Motor neuron (in vitro differentiated cells): ENCODE results near the gene EVL. TPM values are rescaled to one million over a fixed set of nuclear protein-coding genes. Genes with fewer than 3 reads are reported as not detected.
A peak's percentile ranks its signal among the peaks of the same experiment; 100 is the strongest.

Experiments used
- ATAC-seq, 8 experiments: fragments of 200-7000 bp; cut with Tn5 transposase; replicated peaks in 6 of 8; 2 replicates each; pipeline ENCODE4 v1.8.0; 2021; ENCODE audit warnings: mild to moderate bottlenecking in 8 of 8, moderate library complexity in 8 of 8
- H3K27ac ChIP-seq, 2 donors: fragments of 250-450 bp; sonication (Bioruptor Pico); 2 replicates each; pipeline ENCODE4 v1.9.0; 2021; ENCODE audit warnings: antibody characterized with exemption in 2 of 2, mild to moderate bottlenecking in 2 of 2, moderate library complexity in 1 of 2
- H3K4me1 ChIP-seq, 2 donors: fragments of 250-450 bp; sonication (Bioruptor Pico); replicated peaks in 1 of 2; 2 replicates each; pipeline ENCODE4 v1.6.1; 2021; ENCODE audit warnings: antibody characterized with exemption in 2 of 2, mild to moderate bottlenecking in 2 of 2, moderate library complexity in 1 of 2
- H3K4me3 ChIP-seq, 5 donors: fragments of 250-450 bp; sonication (Bioruptor Pico); 2 replicates each; pipeline ENCODE4 v1.9.0; 2021; ENCODE audit warnings: antibody characterized with exemption in 5 of 5, mild to moderate bottlenecking in 5 of 5, moderate library complexity in 4 of 5
- WGBS, 10 experiments: fragments of 450-650 bp; shearing (Covaris generic); methylation state at CpG; one replicate each; pipeline ENCODE4 v1.0.0; 2022; 5-methylcytosine and 5-hydroxymethylcytosine counted together
- in situ Hi-C, 9 experiments: fragments of 400-800 bp; cut with MboI; loops; one replicate each; pipeline ENCODE4 v1.15.0; 2021; ENCODE audit warnings: low sequenced_read_pairs in 9 of 9, low pct_unique_long_range_greater_than_20kb in 2 of 9; ENCODE audit not compliant: unreplicated experiment in 9 of 9
- total RNA-seq, 8 experiments: library from RNA; unstranded; fragments of 300-600 nt; gene quantifications; 2 replicates each; pipeline versions ENCODE4 v1.2.3 to v1.2.4, GENCODE V29; 2022

Gene EVL
- total RNA-seq, 8 experiments from 2014 or later = 9.5 to 178 (median 119) TPM

GRCh38 chr14:100114109-100114765 lies 49.0 kb downstream of the EVL start:
- peak in 1 of 8 experiments; percentile 18 for ATAC-seq
- Histone ChIP-seq H3K4me3 (no peak overlapping the region), H3K27ac (no peak overlapping the region), H3K4me1 (peaks cover 13% of the 10 kb centered on the region in 2 donors)
- in situ Hi-C loops = loop anchor here in 1 of 9 experiments (25.0 kb wide), 1 partner anchor 127 kb away; no protein-coding TSS in a partner anchor
- WGBS, 10 experiments = 83 to 100% (median 92%) methylated on average over 1 to 7 of the region's 13 CpGs; no CpG with 5 or more reads in 2 of the 10 experiments

GRCh38 chr14:100115236-100115635 lies 50.0 kb downstream of the EVL start:
- WGBS, 10 experiments = 83 to 100% methylated on average over 1 of the region's 6 CpGs; no CpG with 5 or more reads in 8 of the 10 experiments
- ATAC-seq = no peak
- Histone ChIP-seq H3K27ac (no peak overlapping the region), H3K4me1 (peaks cover 13% of the 10 kb centered on the region in 2 donors), H3K4me3 (no peak overlapping the region)
- in situ Hi-C loops = loop anchor here in 1 of 9 experiments (25.0 kb wide), 1 partner anchor 128 kb away; no protein-coding TSS in a partner anchor

DNA sequence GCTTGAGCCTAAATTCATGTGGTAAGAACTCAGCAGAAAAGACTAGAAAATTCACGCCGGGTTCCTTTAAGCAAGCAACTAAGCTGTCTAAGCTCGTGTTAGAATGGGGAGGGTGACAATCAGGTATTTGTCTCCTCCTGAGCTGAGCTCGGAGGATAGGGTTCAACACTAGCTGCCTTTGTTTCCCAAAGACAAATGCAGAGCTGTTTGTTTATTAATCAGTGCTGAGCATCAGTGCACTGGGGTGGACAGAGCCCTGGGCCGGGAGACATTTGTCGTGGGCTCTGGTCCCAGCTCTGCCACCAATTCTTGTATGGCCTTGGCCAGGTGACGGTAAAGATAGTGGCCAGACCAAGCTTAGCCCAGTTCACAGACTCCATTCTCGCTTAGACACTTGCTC lies 50.5 kb downstream of the EVL start:
- H3K27ac ChIP-seq = no peak overlapping the region
- no peak for ATAC-seq
- peaks cover 13% of the 10 kb centered on the region in 2 donors for H3K4me1 ChIP-seq
- no peak overlapping the region for H3K4me3 ChIP-seq
- WGBS, 10 experiments = 60 to 100% (median 89%) methylated on average over 1 to 6 of the region's 8 CpGs; no CpG with 5 or more reads in 1 of the 10 experiments
- in situ Hi-C loops = loop anchor here in 1 of 9 experiments (25.0 kb wide), 1 partner anchor 128 kb away; no protein-coding TSS in a partner anchor

GRCh38 chr14:100116134-100116533 lies 50.9 kb downstream of the EVL start:
- H3K4me1 ChIP-seq = peaks cover 13% of the 10 kb centered on the region in 2 donors
- in situ Hi-C loops = loop anchor here in 1 of 9 experiments (25.0 kb wide), 1 partner anchor 129 kb away; no protein-coding TSS in a partner anchor
- no peak for ATAC-seq
- no peak overlapping the region for H3K4me3 ChIP-seq
- H3K27ac ChIP-seq = no peak overlapping the region
- 14 to 90% (median 83%) methylated on average over 1 to 3 of the region's 3 CpGs; no CpG with 5 or more reads in 4 of the 10 experiments for WGBS, 10 experiments

DNA sequence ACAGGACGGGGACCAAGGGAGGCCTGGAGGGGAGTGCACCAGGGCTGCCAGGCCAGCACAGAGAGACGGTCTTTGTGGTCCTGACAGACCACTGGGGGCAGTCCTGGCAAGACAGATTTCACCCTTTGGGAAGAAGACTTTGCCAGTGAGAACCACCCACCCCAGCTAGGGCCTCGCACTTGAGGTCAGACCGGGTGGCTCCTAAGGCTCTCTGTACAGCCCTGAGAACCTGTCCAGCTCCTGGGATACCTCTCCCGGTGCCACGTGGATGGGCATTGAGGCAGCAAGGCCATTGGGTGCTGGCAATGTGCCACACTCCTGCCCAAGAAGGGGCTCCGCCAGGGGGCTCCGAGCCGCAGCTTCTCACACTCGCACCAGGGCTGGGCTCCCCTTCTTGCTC lies 51.8 kb downstream of the EVL start:
- 87 to 100% (median 94%) methylated on average over 2 to 5 of the region's 10 CpGs; no CpG with 5 or more reads in 6 of the 10 experiments for WGBS, 10 experiments
- Histone ChIP-seq H3K4me1 (peaks cover 13% of the 10 kb centered on the region in 2 donors), H3K4me3 (no peak overlapping the region), H3K27ac (no peak overlapping the region)
- in situ Hi-C loops = loop anchor here in 1 of 9 experiments (25.0 kb wide), 1 partner anchor 130 kb away; no protein-coding TSS in a partner anchor
- no peak for ATAC-seq

GRCh38 chr14:100117633-100118395 lies 52.6 kb downstream of the EVL start:
- Histone ChIP-seq H3K4me1 (peaks cover 13% of the 10 kb centered on the region in 2 donors), H3K4me3 (no peak overlapping the region), H3K27ac (peak overlapping the region in 1 of 2 donors; percentile 15)
- ATAC-seq = peak in 1 of 8 experiments; percentile 3
- WGBS, 10 experiments = 57 to 100% (median 92%) methylated on average over 2 to 13 of the region's 14 CpGs; no CpG with 5 or more reads in 1 of the 10 experiments
- in situ Hi-C loops = loop anchor here in 1 of 9 experiments (25.0 kb wide), 1 partner anchor 131 kb away; no protein-coding TSS in a partner anchor

DNA sequence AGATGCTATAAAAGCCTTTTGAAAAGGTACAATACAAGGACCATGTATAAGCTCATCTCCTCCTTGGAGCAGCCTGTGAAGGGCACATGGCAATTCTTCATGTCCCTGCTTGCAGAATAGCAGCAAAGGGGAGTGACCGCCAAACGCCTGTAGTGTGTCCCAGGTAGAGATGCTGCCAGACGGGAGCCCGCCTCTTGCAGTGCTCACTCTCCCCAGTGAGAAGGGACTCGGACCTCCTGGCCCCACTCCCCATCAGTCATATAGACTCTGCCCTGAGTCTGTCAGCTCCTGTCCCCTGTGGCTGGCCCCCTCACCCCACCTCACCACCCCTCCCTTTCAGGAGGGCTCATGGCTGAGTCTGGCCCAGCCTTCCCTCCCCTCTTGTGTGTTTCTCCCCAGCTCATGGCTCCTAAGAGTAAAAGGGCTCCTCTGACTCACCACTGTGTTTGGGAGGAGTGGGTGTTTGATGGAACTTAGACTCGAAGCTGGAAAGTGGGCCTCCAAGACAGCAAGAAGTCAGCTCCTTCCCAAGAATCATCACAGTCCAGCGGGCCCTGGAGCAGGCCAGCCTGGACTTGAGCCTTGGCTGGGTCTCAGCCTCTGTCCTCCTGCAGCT lies 53.3 kb downstream of the EVL start:
- in situ Hi-C loops = loop anchor here in 1 of 9 experiments (25.0 kb wide), 1 partner anchor 131 kb away; no protein-coding TSS in a partner anchor
- Histone ChIP-seq H3K4me1 (peaks cover 13% of the 10 kb centered on the region in 2 donors), H3K27ac (peak overlapping the region; percentile 11 to 27), H3K4me3 (no peak overlapping the region)
- 72 to 100% (median 90%) methylated on average over 1 to 3 of the region's 7 CpGs; no CpG with 5 or more reads in 5 of the 10 experiments for WGBS, 10 experiments
- peak in 5 of 8 experiments; percentile 68 to 95 (median 94) for ATAC-seq

DNA sequence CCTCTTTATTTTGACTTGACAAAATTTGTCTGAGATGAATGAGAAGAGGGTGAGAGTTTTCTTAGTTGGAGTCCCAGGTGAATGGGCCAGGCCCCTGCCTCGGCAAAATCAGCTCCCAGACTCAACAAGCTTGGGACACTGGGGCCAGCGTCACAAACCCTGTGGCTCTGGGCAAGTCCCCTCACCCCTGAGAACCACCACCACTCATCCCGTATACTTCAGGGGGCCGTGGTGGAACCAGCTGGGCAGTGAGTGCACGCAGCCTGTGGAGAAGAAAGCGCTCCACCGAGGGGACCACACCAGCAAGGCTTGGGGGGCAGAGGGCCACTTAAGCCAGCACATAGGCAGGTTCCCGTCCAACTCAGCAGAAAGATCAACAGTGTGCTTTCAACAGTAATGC lies 54.0 kb downstream of the EVL start:
- 80 to 100% (median 92%) methylated on average over 1 to 7 of the region's 8 CpGs; no CpG with 5 or more reads in 2 of the 10 experiments for WGBS, 10 experiments
- in situ Hi-C loops = loop anchor here in 1 of 9 experiments (25.0 kb wide), 1 partner anchor 132 kb away; no protein-coding TSS in a partner anchor
- Histone ChIP-seq H3K4me3 (no peak overlapping the region), H3K4me1 (peaks cover 13% of the 10 kb centered on the region in 2 donors), H3K27ac (no peak overlapping the region)
- no peak for ATAC-seq

DNA sequence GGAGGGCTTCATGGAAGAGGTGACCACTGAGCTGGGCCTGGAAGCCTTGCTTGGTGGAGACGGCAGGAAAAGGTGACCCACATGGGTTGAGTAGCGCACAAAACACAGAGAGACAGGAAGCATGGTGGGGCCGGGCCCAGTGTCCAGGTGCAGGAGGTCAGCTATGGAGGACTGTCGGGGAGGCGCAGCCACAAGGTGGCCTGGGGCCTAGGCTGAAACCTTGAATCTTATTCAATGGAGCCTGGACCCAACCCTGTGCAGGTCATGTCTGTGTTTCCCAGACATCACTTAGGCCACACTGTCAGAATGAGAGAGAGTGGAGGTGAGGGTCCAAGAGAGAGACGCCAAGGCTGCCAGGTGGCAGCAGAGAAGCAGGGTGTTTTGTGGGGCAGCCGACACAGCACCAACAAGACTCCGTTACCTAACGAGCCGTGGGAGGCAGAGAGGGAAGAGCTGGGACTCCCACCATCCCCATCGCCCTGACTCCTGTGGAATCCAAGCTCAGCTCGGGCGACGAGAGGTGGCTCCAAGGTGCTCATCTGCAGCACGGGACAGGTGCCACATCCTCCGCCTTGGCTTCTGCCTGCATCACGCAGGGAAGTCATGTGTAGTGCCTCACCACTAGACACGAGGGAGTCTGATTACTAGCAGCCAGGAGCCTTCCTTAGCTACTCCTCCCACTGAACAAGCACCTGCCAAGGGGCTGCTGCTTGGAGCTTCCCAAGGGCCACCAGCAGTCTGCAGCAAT lies 55.5 kb downstream of the EVL start:
- Histone ChIP-seq H3K4me1 (peaks cover 13% of the 10 kb centered on the region in 2 donors), H3K27ac (no peak overlapping the region), H3K4me3 (no peak overlapping the region)
- 72 to 100% (median 94%) methylated on average over 1 to 5 of the region's 18 CpGs; no CpG with 5 or more reads in 4 of the 10 experiments for WGBS, 10 experiments
- in situ Hi-C loops = loop anchor here in 1 of 9 experiments (25.0 kb wide), 1 partner anchor 133 kb away; no protein-coding TSS in a partner anchor
- no peak for ATAC-seq

DNA sequence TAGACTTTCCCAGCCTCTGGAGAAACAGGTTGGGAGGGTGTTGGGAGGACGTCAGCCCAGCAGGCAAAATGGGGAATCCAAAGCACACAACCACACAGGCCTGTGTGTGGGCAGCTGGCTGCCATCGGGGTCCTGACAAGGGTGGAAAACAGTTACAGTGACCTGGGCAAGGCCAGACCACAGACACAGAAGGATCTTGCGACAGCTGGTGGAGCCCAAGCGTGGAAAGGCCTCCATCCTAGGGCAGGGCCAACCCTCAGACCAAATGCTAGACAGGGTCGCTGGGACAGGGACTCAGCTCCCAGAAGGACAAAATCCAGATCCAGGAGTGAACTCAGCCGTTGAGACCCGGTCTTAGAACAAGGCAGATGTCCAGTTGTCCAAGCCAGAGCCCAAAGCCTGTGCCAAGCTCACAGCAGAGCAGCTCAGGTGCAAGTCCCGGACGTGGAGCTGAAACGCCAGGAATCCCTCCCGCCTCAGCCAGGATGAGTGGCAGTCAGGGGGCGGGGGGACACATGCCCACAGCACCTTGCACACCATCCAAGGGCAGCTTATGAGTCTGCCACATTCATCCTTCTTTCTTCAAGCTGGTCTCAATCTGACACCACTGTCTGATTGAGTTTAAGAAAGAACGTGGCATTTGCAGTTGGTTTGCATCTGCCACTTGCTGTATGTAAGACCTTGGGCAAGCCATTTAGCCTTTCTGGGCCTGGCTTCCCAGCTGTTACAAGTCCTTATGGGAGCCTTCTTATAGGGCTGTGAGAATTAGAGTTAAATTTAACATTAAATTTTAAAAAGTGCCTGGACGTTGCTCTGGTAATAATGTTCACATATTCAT lies 56.6 kb downstream of the EVL start:
- Histone ChIP-seq H3K27ac (no peak overlapping the region), H3K4me1 (peaks cover 13% of the 10 kb centered on the region in 2 donors), H3K4me3 (no peak overlapping the region)
- WGBS, 10 experiments = 60 to 97% (median 87%) methylated on average over 1 to 9 of the region's 14 CpGs; no CpG with 5 or more reads in 2 of the 10 experiments
- in situ Hi-C loops = loop anchor here in 1 of 9 experiments (25.0 kb wide), 1 partner anchor 135 kb away; no protein-coding TSS in a partner anchor
- ATAC-seq = no peak
